Upper lobe of right lung (tissue), 1 donor: Measurements from ENCODE around the gene HSPB6. TPM values are rescaled to one million over a fixed set of nuclear protein-coding genes. Genes with fewer than 3 reads are reported as not detected.

Experiments
- ATAC-seq: fragments of 200-7000 bp; cut with Tn5 transposase; one replicate; pipeline ENCODE4 v1.9.1; 2020; ENCODE audit warnings: mild to moderate bottlenecking, moderate library complexity
- DNase-seq: peaks from one replicate; pipeline ENCODE4 v3.0.0-alpha.2; 2020
- H3K27ac ChIP-seq: fragments of 200-600 bp; one replicate; pipeline ENCODE4 v1.8.0; 2022
- H3K27me3 ChIP-seq: fragments of 200-600 bp; one replicate; pipeline ENCODE4 v1.8.0; 2022; ENCODE audit warnings: mild to moderate bottlenecking
- H3K36me3 ChIP-seq: fragments of 200-600 bp; one replicate; pipeline ENCODE4 v1.8.0; 2022
- H3K4me1 ChIP-seq: fragments of 200-600 bp; one replicate; pipeline ENCODE4 v1.8.0; 2022
- H3K4me3 ChIP-seq: fragments of 200-600 bp; one replicate; pipeline ENCODE4 v1.8.0; 2022; ENCODE audit warnings: mild to moderate bottlenecking
- H3K9me3 ChIP-seq: fragments of 200-600 bp; one replicate; pipeline ENCODE4 v1.8.0; 2022
- CTCF ChIP-seq: fragments of 200-600 bp; IDR thresholded peaks from one replicate; pipeline ENCODE4 v1.8.0; 2022; ENCODE audit warnings: antibody characterized with exemption
- intact Hi-C: fragments of 100-400 bp; cut with DNase I; formaldehyde crosslinking; loops from one replicate; pipeline ENCODE4 v1.11.0; 2022
- total RNA-seq: library from RNA; stranded (reverse); fragmentation: NEBNext Ultra II Directional; extraction: Animal tissue kit (Norgen Biotek cat#: 25700); gene quantifications from one replicate; pipeline ENCODE4 v1.2.1, GENCODE V29; 2021
- donor health status: DM: no; HTN: yes; CAD: no; lungs with severe emphysema.

Gene HSPB6
- total RNA-seq, 1 donor from 2014 or later, result 41.3 TPM

DNA sequence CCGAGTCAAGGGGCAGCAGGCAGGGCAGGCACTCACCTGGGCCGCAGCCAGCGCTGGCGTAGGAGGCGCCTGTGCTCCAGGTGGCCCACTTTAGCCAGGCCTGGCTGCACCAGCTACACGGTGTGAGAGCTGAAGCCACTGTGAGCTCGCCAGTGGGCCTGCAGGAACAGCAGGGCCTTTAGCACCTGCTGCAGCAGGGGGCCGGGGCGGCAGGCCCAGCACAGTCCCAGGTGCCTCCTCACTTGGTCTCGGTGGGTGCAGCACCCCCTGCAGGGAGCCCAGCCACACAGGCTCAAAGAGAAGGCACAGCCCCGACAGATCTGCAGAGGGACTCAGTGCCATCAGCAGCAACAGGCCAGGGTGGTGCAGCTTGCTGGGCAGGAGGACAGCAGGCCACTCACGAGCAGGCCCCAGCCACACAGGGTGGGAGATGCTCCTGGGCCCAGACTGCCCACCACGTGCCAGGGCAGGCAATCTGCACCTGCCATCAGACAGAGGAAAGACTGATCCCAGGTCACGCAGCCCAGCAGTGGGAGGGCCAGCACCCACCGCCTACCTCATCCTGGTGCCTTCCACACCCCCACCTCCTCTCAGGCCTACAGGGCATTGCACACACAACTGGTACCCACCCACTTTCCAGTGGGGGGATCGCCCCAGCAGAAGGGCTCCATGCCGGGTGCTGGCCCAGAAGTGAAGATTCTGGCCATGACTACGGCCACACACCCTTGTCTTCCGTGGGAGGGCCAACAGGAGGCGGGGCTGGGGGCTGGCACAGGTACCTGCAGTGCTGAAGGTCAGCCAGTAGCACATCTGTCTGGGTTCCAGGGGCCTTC, 34.4 kb upstream of the HSPB6 start:
- intact Hi-C loops, result no loop called here
- H3K4me3 ChIP-seq, result no peak overlapping the region
- no peaks in the 10 kb centered on the region for H3K36me3 ChIP-seq
- DNase-seq (peak; percentile 58), ATAC-seq (no peak)
- no peaks in the 10 kb centered on the region for H3K27me3 ChIP-seq
- no peak overlapping the region for H3K27ac ChIP-seq
- H3K4me1 ChIP-seq, result no peaks in the 10 kb centered on the region
- no peaks in the 10 kb centered on the region for H3K9me3 ChIP-seq
- TF ChIP-seq CTCF, result no peak

DNA sequence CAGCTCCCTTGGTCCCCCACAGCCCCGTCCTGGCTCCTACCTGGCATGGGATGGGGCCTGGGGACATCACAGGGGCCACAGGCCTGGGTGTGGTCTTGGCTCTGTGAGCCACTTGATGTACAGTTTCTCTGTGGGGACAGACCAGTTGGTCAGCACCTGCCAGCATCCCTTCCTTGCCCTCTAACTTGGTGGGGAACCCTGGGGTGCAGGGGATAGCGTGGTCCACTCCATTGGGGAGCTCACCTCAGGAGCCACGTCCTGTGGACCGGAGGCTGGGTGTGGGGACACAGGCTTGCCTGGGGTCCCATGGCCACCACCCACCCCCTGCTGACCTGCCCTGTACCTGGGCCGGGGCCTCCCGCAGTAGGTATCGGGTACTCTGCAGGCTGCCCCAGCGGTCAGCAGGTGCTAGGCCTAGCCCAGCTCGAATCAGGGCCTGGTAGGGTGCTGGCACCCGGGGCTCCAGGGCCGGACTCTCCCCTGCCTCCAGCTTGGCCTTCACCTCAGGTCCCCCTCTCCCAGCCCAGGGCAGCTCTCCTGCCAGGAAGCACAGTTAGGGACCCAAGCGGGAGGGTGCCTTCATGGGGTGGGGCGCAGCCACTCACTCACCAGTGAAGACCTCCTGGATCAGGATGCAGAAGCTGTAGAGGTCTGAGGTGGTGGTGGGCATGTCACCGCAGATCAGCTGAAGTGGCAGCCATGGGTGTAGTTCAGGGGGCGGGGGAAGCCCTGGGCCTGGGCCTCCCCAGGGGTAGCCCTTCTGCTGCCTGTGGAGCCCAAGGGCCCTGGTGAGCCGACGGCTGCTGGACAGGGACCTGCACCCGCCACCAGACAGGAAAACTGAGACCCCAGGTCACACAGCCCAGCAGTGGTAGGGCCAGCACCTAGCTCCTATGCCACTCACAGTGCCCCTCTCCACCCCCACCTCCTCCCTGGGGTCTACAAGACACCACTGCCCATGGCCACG, 33.4 kb upstream of the HSPB6 start:
- no peak for ATAC-seq

DNA sequence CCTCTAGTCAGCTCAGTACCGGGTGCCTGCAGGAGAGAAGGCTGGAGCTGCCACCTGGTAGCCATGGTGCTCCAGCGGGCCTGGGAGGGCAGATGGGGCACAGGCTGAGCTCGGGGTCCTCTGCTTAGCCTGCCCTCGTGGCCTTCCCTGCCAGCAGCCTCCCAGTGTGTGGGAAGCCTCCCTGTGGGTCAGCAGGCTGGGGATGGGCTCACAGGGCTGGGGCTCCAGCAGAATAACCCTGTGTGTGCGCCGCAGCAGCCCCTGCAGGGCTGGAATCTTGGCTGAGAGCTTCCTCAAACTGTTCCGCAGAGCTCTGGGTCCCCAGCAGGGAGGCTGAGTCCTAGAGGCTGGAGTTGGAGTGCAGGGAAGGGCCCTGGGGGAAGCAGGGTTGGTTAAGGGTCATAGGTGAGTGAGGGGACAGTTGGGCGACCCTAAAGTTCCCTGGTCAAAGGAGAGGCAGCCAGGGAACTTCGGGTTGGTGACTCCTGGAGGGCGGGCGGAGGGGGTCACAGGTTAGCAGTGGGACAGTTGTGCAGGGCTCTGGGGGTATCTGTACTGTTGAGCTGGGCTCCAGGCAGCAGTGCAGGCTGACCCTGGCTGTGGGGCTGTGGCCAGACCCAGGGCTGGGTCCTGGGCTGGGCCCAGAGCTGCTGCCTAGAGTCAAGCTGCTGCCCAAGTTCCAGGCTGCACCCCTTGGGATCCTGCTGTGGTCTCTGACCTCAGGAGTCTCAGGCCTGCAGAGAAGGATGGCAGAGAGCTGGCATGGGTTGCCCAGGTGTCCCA, 32.6 kb upstream of the HSPB6 start:
- no peaks in the 10 kb centered on the region for H3K36me3 ChIP-seq
- H3K4me3 ChIP-seq, result no peak overlapping the region
- intact Hi-C loops, result no loop called here
- no peak overlapping the region for H3K27ac ChIP-seq
- DNase-seq (no peak), ATAC-seq (no peak)
- no peaks in the 10 kb centered on the region for H3K9me3 ChIP-seq
- no peaks in the 10 kb centered on the region for H3K27me3 ChIP-seq
- H3K4me1 ChIP-seq, result no peaks in the 10 kb centered on the region
- no peak for TF ChIP-seq CTCF

More for the DNA sequence above, 33.4 kb upstream of the HSPB6 start:
- intact Hi-C loops, result no loop called here
- H3K9me3 ChIP-seq, result no peaks in the 10 kb centered on the region
- no peaks in the 10 kb centered on the region for H3K27me3 ChIP-seq
- no peak overlapping the region for H3K27ac ChIP-seq
- no peaks in the 10 kb centered on the region for H3K36me3 ChIP-seq
- no peak overlapping the region for H3K4me3 ChIP-seq
- no peak for TF ChIP-seq CTCF
- H3K4me1 ChIP-seq, result no peaks in the 10 kb centered on the region
- DNase-seq, result no peak

GRCh38 chr19:35788205-35788960, 31.6 kb upstream of the HSPB6 start:
- Histone ChIP-seq H3K4me1 (no peaks in the 10 kb centered on the region), H3K27ac (no peak overlapping the region), H3K9me3 (no peaks in the 10 kb centered on the region), H3K36me3 (no peaks in the 10 kb centered on the region), H3K4me3 (no peak overlapping the region), H3K27me3 (no peaks in the 10 kb centered on the region)
- TF ChIP-seq CTCF, result no peak
- intact Hi-C loops, result no loop called here
- no peak for DNase-seq
- ATAC-seq, result no peak
